K562 (cell line): ENCODE data around the gene CELSR2. TPM values are rescaled to one million over a fixed set of nuclear protein-coding genes. Genes with fewer than 3 reads are reported as not detected.
A peak's percentile ranks its signal among the peaks of the same experiment; 100 is the strongest.

Source experiments
- CBFA2T3 ChIP-seq: fragments of 450-650 bp; IDR thresholded peaks from 2 replicates; pipeline ENCODE4 v1.6.1; 2017
- ELF2 ChIP-seq: fragments of 250-450 bp; sonication (Bioruptor Pico); IDR thresholded peaks from 2 replicates; pipeline ENCODE4 v1.5.0; 2021; ENCODE audit warnings: mild to moderate bottlenecking
- GABPB1 ChIP-seq: sonication (generic); formaldehyde crosslinking; IDR thresholded peaks from 2 replicates; pipeline ENCODE4 v1.8.0; 2022; ENCODE audit warnings: mild to moderate bottlenecking, missing genetic modification reagents
- JUND ChIP-seq, 2 experiments: IDR thresholded peaks; 2 replicates in 1 of 2; 3 replicates in 1 of 2; pipeline ENCODE4 v1.6.1; 2011; ENCODE audit warnings: borderline replicate concordance in 2 of 2, low read depth in 2 of 2, low read length in 2 of 2, improper control_type of control experiment in 1 of 2, missing biosample characterization in 1 of 2, missing genetic modification characterization in 1 of 2, missing genetic modification reagents in 1 of 2
- MAZ ChIP-seq, 2 experiments: fragments of 450-650 bp in 1 of 2; sonication (generic) in 1 of 2; formaldehyde crosslinking; IDR thresholded peaks in 1 of 2; conservative IDR thresholded peaks in 1 of 2; 2 replicates each; pipeline versions ENCODE4 v1.4.0 to v1.5.0; 2020; ENCODE audit warnings: mild to moderate bottlenecking in 1 of 2, missing genetic modification reagents in 1 of 2
- PHF8 ChIP-seq: fragments of 200-600 bp; sonication (generic); IDR thresholded peaks from 2 replicates; pipeline ENCODE4 v1.6.1; 2012; ENCODE audit warnings: mixed run types, mild to moderate bottlenecking, inconsistent platforms, low read length, moderate library complexity, borderline replicate concordance
- POLR2AphosphoS2 ChIP-seq: IDR thresholded peaks from 2 replicates; pipeline ENCODE4 v1.6.1; 2012; ENCODE audit warnings: low read length, improper control_type of control experiment
- POLR2G ChIP-seq: fragments of 200-400 bp; formaldehyde crosslinking; IDR thresholded peaks from 2 replicates; pipeline ENCODE4 v1.6.1; 2017; ENCODE audit warnings: low read depth, mild to moderate bottlenecking, antibody characterized with exemption, low read length, moderate library complexity
- RUNX1 ChIP-seq: sonication (generic); IDR thresholded peaks from 2 replicates; pipeline ENCODE4 v1.6.1; 2016; ENCODE audit warnings: antibody characterized with exemption, low read depth
- TARDBP ChIP-seq: fragments of 450-650 bp; IDR thresholded peaks from 2 replicates; pipeline ENCODE4 v1.6.1; 2016
- TCF7 ChIP-seq: sonication (generic); IDR thresholded peaks from 2 replicates; pipeline ENCODE4 v1.6.1; 2016; ENCODE audit warnings: antibody characterized with exemption, borderline replicate concordance
- ZNF134 ChIP-seq: fragments of 250-450 bp; sonication (Bioruptor Pico); conservative IDR thresholded peaks from 2 replicates; pipeline ENCODE4 v1.4.0; 2020
- ZNF212 ChIP-seq: fragments of 450-650 bp; formaldehyde crosslinking; IDR thresholded peaks from 2 replicates; pipeline ENCODE4 v1.4.0; 2020; ENCODE audit warnings: mild to moderate bottlenecking
- ZNF77 ChIP-seq: fragments of 250-450 bp; sonication (Bioruptor Pico); IDR thresholded peaks from 2 replicates; pipeline ENCODE4 v1.5.0; 2020
- ZSCAN29 ChIP-seq: fragments of 450-650 bp; IDR thresholded peaks from 2 replicates; pipeline ENCODE4 v1.6.1; 2017
- polyA plus RNA-seq, 8 experiments: library from polyadenylated mRNA; depleted of rRNA in 4 of 8; stranded (reverse) in 5 of 8; unstranded in 3 of 8; fragments of >200 nt; fragmentation: Nextera tagmentation in 2 of 8; fragmentation: Illumina TruSeq in 1 of 8; extraction: Ambion mirVana in 2 of 8; extraction: Trizol in 1 of 8; gene quantifications; 2 replicates each; pipeline versions ENCODE4 v1.2.1 to v1.2.3, GENCODE V29; 2011 to 2014; ENCODE audit warnings: inconsistent platforms in 1 of 8, missing spikeins in 1 of 8
- total RNA-seq, 7 experiments: library from RNA; depleted of rRNA in 6 of 7; stranded (reverse); fragments of >200 nt in 6 of 7; fragmentation: Illumina TruSeq in 2 of 7; extraction: Trizol in 2 of 7; gene quantifications; 2 replicates each; pipeline versions ENCODE4 v1.2.1 to v1.2.3, GENCODE V29; 2011 to 2021; ENCODE audit warnings: low replicate concordance in 1 of 7
- TF ChIP-seq, protein P1 (sequence below): sonication (generic); formaldehyde crosslinking; IDR thresholded peaks from 2 replicates; pipeline ENCODE4 v1.8.1; 2023; ENCODE audit warnings: mild to moderate bottlenecking, missing genetic modification reagents, moderate library complexity
- TF ChIP-seq, protein P2 (sequence below), 2 experiments: IDR thresholded peaks; 2 replicates each; pipeline ENCODE4 v1.6.1; 2011; ENCODE audit warnings: borderline replicate concordance in 1 of 2, control low read depth in 1 of 2, low read depth in 1 of 2, low read length in 1 of 2, mild to moderate bottlenecking in 1 of 2, mixed read lengths in 1 of 2, moderate library complexity in 1 of 2; ENCODE audit not compliant: insufficient read depth in 1 of 2, insufficient read length in 1 of 2, poor library complexity in 1 of 2, severe bottlenecking in 1 of 2; ENCODE audit errors: extremely low read depth in 1 of 2
- TF ChIP-seq, protein P3 (sequence below), 2 experiments: fragments of 450-650 bp; IDR thresholded peaks; 2 replicates each; pipeline ENCODE4 v1.6.1; 2016
- TF ChIP-seq, protein P4 (sequence below), 2 experiments: fragments of 150-350 bp in 1 of 2; IDR thresholded peaks; 2 replicates each; pipeline ENCODE4 v1.6.1; 2012 to 2016; ENCODE audit warnings: low read depth in 2 of 2, low read length in 2 of 2, mild to moderate bottlenecking in 1 of 2, moderate library complexity in 1 of 2

Gene CELSR2
- total and polyA plus RNA-seq, 9 of the 15 experiments (the other 6 are each of a cell fraction or from before 2014, with no cell fraction given): 0.31 to 21.9 (median 4.2) TPM

DNA sequence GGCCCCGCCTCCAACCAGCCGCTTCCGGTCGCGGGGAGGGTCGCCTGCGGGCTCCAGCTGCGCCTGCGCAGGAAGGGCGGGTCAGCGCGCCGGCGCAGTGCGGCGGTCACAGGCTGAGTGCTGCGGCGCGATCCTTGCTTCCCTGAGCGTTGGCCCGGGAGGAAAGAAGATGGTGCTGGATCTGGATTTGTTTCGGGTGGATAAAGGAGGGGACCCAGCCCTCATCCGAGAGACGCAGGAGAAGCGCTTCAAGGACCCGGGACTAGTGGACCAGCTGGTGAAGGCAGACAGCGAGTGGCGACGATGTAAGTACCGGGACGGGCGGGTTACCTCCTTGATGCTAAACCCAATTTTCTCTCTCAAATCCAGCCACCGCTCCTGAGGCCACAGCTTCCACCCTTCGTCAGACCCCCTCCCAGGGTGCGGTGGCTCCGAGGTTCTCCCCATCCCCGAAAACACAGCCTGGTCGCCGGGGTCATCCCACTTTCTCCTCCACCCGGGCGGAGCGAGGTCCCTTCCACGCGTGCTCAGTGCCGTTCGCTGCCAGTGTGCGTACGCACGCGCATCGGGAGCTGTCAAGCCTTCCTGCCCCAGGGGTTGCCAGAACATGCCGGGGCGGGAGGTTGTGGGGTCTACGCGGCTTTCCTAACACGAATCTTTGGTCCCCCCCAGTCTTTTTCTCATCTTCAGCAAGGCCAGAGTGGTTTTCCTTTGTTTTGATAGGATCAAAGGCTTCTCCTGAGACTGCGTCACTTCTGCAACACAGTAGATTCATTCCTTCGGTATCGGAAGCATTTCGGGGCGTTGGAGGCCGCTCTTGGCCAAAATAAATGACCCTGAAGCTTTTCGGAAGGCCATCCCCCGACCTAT lies 35.3 kb upstream of the CELSR2 start, which contains the start of gene SARS1 (continued):
- TF ChIP-seq, protein P1, sequence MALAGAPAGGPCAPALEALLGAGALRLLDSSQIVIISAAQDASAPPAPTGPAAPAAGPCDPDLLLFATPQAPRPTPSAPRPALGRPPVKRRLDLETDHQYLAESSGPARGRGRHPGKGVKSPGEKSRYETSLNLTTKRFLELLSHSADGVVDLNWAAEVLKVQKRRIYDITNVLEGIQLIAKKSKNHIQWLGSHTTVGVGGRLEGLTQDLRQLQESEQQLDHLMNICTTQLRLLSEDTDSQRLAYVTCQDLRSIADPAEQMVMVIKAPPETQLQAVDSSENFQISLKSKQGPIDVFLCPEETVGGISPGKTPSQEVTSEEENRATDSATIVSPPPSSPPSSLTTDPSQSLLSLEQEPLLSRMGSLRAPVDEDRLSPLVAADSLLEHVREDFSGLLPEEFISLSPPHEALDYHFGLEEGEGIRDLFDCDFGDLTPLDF (CRISPR knock-in tag): 0 out of 2 replicates have a peak, but pooled peaks have one; percentile 17
- TF ChIP-seq ZNF212 (CRISPR knock-in tag): no peak
- TF ChIP-seq ELF2: peak; percentile 51; the same call in 1 of the 2 replicates
- peak; percentile 72 for TF ChIP-seq TCF7
- TF ChIP-seq, protein P2, sequence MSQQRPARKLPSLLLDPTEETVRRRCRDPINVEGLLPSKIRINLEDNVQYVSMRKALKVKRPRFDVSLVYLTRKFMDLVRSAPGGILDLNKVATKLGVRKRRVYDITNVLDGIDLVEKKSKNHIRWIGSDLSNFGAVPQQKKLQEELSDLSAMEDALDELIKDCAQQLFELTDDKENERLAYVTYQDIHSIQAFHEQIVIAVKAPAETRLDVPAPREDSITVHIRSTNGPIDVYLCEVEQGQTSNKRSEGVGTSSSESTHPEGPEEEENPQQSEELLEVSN (IDR thresholded peaks at IDR 0.05; ENCODE audit: borderline replicate concordance in 1 of 2, extremely low read depth in 1 of 2, insufficient read depth in 1 of 2, insufficient read length in 1 of 2, low read depth in 1 of 2, low read length in 1 of 2, poor library complexity in 1 of 2, severe bottlenecking in 1 of 2): peak in 1 of 2 experiments; percentile 64
- TF ChIP-seq ZNF134: 0 out of 2 replicates have a peak, but pooled peaks have one; percentile 2
- TF ChIP-seq GABPB1 (CRISPR knock-in tag): peak; percentile 95
- TF ChIP-seq ZSCAN29: peak; percentile 91
- TF ChIP-seq MAZ (CRISPR knock-in tag; conservative IDR thresholded peaks at IDR 0.05 in 1 of 2, IDR thresholded peaks at IDR 0.05 in 1 of 2): peak; percentile 91 to 96
- TF ChIP-seq JUND (IDR thresholded peaks at IDR 0.05; ENCODE audit: borderline replicate concordance, low read depth, low read length): 0 out of 2 replicates have a peak, but pooled peaks have one; percentile 3
- peak; percentile 18; the same call in 1 of the 3 replicates for TF ChIP-seq JUND (tag; IDR thresholded peaks at IDR 0.05; ENCODE audit: borderline replicate concordance, low read depth, low read length)
- 0 out of 2 replicates have a peak, but pooled peaks have one; percentile 14 for TF ChIP-seq TARDBP
- no peak for TF ChIP-seq CBFA2T3
- no peak for TF ChIP-seq ZNF77 (CRISPR knock-in tag)
- TF ChIP-seq POLR2G: peak; percentile 93
- TF ChIP-seq, protein P3, sequence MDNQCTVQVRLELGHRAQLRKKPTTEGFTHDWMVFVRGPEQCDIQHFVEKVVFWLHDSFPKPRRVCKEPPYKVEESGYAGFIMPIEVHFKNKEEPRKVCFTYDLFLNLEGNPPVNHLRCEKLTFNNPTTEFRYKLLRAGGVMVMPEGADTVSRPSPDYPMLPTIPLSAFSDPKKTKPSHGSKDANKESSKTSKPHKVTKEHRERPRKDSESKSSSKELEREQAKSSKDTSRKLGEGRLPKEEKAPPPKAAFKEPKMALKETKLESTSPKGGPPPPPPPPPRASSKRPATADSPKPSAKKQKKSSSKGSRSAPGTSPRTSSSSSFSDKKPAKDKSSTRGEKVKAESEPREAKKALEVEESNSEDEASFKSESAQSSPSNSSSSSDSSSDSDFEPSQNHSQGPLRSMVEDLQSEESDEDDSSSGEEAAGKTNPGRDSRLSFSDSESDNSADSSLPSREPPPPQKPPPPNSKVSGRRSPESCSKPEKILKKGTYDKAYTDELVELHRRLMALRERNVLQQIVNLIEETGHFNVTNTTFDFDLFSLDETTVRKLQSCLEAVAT (IDR thresholded peaks at IDR 0.05): peak in 1 of 2 experiments; percentile 73; a peak in 1 of 4 replicates
- peak; percentile 89; the same call in 1 of the 2 replicates for TF ChIP-seq PHF8
- TF ChIP-seq RUNX1: peak; percentile 40; the same call in 1 of the 2 replicates
- TF ChIP-seq POLR2AphosphoS2: peak; percentile 77; the same call in 1 of the 2 replicates
- TF ChIP-seq, protein P4, sequence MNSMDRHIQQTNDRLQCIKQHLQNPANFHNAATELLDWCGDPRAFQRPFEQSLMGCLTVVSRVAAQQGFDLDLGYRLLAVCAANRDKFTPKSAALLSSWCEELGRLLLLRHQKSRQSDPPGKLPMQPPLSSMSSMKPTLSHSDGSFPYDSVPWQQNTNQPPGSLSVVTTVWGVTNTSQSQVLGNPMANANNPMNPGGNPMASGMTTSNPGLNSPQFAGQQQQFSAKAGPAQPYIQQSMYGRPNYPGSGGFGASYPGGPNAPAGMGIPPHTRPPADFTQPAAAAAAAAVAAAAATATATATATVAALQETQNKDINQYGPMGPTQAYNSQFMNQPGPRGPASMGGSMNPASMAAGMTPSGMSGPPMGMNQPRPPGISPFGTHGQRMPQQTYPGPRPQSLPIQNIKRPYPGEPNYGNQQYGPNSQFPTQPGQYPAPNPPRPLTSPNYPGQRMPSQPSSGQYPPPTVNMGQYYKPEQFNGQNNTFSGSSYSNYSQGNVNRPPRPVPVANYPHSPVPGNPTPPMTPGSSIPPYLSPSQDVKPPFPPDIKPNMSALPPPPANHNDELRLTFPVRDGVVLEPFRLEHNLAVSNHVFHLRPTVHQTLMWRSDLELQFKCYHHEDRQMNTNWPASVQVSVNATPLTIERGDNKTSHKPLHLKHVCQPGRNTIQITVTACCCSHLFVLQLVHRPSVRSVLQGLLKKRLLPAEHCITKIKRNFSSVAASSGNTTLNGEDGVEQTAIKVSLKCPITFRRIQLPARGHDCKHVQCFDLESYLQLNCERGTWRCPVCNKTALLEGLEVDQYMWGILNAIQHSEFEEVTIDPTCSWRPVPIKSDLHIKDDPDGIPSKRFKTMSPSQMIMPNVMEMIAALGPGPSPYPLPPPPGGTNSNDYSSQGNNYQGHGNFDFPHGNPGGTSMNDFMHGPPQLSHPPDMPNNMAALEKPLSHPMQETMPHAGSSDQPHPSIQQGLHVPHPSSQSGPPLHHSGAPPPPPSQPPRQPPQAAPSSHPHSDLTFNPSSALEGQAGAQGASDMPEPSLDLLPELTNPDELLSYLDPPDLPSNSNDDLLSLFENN (IDR thresholded peaks at IDR 0.05; ENCODE audit: low read depth in 2 of 2, low read length in 2 of 2): 0 out of 4 replicates have a peak, but pooled peaks of 1 of the 2 experiments have one; percentile 15
